A673 (cell line): ENCODE results near the gene VDAC1.

Experiments used
- CTCF ChIP-seq: fragments of 300-800, 200-600 bp; sonication (generic); conservative IDR thresholded peaks from 2 replicates; pipeline ENCODE4 v1.5.1; 2017; ENCODE audit warnings: low read depth, mild to moderate bottlenecking, antibody characterized with exemption, low read length, moderate library complexity, mixed read lengths
- EZH2 ChIP-seq: fragments of 200-600 bp; sonication (generic); IDR thresholded peaks from 2 replicates; pipeline ENCODE4 v1.6.1; 2017; ENCODE audit warnings: borderline replicate concordance, low read depth, mild to moderate bottlenecking, mixed read lengths, antibody characterized with exemption, low read length; ENCODE audit not compliant: poor library complexity, severe bottlenecking

GRCh38 chr5:133934311-133934710, 70.5 kb downstream of the VDAC1 start:
- TF ChIP-seq EZH2 (no peak), CTCF (no peak)
